ENCODE data around the gene SYN1. TPM values are rescaled to one million over a fixed set of nuclear protein-coding genes. Genes with fewer than 3 reads are reported as not detected.

The SYN1 gene
- total RNA-seq, 1 experiment from 2014 or later, result 11.7 TPM

DNA sequence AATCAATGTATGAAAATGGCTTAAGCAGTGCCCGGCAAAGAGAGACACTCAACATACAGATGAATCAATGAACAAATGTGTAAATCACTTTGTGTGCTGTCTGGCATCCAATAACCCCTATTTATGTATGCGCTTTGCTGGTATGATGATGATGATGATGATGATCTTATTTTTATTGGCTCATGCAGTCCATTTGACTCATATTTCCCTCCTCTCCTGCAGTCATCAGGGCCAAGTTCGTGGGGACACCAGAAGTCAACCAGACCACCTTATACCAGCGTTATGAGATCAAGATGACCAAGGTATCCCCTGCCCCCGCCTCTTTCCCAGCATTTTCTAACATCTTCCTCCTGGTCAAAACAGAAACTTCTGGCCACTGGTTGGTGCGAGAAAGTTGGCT lies 34.9 kb downstream of the SYN1 start:
- Histone ChIP-seq H2AFZ (ENCODE audit: low read length) (no peak overlapping the region), H3K18ac (ENCODE audit: insufficient read length, low read depth, low read length) (no peak overlapping the region), H2BK120ac (ENCODE audit: low read depth, low read length, poor library complexity, severe bottlenecking) (no peak overlapping the region), H3K27ac (ENCODE audit: insufficient read length, low read depth, low read length) (no peak overlapping the region), H4K8ac (replicated peaks; ENCODE audit: insufficient read length, low read depth, low read length) (no peak overlapping the region), H4K5ac (ENCODE audit: insufficient read length, low read depth, low read length) (no peak overlapping the region), H3K14ac (ENCODE audit: insufficient read depth, low read length) (no peak overlapping the region), H3K4me1 (ENCODE audit: insufficient read depth, low read length) (no peaks in the 10 kb centered on the region), H4K91ac (ENCODE audit: insufficient read length, low read depth, low read length) (no peak overlapping the region), H3K4ac (ENCODE audit: low read depth, low read length) (no peak overlapping the region), H2AK5ac (ENCODE audit: insufficient read length, low read length) (no peak overlapping the region), H3K23ac (ENCODE audit: insufficient read length, low read depth, low read length) (no peak overlapping the region), H2BK12ac (ENCODE audit: insufficient read length, low read depth, low read length) (no peak overlapping the region), H3K27me3 (ENCODE audit: insufficient read depth, low read length) (no peaks in the 10 kb centered on the region), H3K79me2 (ENCODE audit: insufficient read depth, low read length) (no peaks in the 10 kb centered on the region), H3K9ac (ENCODE audit: extremely low read depth, insufficient read length, low read length) (no peak overlapping the region), H3K4me2 (ENCODE audit: insufficient read depth, insufficient read length, low read length) (no peak overlapping the region), H2BK15ac (ENCODE audit: low read depth, low read length) (no peak overlapping the region), H3K9me3 (ENCODE audit: control insufficient read depth, low read depth, low read length) (peaks cover 28% of the 10 kb centered on the region), H2BK20ac (ENCODE audit: low read depth, low read length, poor library complexity, severe bottlenecking) (no peak overlapping the region), H3K56ac (ENCODE audit: insufficient read length, low read depth, low read length) (no peak overlapping the region), H2BK5ac (ENCODE audit: insufficient read length, low read length) (no peak overlapping the region), H3K79me1 (ENCODE audit: insufficient read depth, low read depth, low read length, poor library complexity, severe bottlenecking) (no peaks in the 10 kb centered on the region), H4K20me1 (ENCODE audit: control insufficient read depth, insufficient read depth, insufficient read length) (no peaks in the 10 kb centered on the region), H3T11ph (ENCODE audit: low read length) (no peak overlapping the region), H3K23me2 (ENCODE audit: insufficient read length, low read depth, low read length, poor library complexity, severe bottlenecking) (peaks cover 4% of the 10 kb centered on the region)
- Mint-ChIP-seq H3K27ac (no peak overlapping the region), H3K27me3 (ENCODE audit: low read depth) (no peaks in the 10 kb centered on the region; the same call in 1 of the 2 replicates), H3K4me3 (no peak overlapping the region; a peak in 1 of 5 replicates), H3K9me3 (peaks cover 66 to 79% of the 10 kb centered on the region in 2 experiments), H3K36me3 (ENCODE audit: insufficient read depth in 1 of 3, low read depth in 3 of 3) (peaks cover 19 to 26% (median 20%) of the 10 kb centered on the region in 3 experiments; a peak in 6 of 7 replicates), H3K4me1 (peaks cover 11 to 21% of the 10 kb centered on the region in 2 experiments)
- WGBS (ENCODE audit: extremely low coverage, insufficient read length, low lambda C conversion rate), result no CpG with 5 or more reads among the region's 6 CpGs
- DNase-seq, result no peak
- TF ChIP-seq, protein P1, sequence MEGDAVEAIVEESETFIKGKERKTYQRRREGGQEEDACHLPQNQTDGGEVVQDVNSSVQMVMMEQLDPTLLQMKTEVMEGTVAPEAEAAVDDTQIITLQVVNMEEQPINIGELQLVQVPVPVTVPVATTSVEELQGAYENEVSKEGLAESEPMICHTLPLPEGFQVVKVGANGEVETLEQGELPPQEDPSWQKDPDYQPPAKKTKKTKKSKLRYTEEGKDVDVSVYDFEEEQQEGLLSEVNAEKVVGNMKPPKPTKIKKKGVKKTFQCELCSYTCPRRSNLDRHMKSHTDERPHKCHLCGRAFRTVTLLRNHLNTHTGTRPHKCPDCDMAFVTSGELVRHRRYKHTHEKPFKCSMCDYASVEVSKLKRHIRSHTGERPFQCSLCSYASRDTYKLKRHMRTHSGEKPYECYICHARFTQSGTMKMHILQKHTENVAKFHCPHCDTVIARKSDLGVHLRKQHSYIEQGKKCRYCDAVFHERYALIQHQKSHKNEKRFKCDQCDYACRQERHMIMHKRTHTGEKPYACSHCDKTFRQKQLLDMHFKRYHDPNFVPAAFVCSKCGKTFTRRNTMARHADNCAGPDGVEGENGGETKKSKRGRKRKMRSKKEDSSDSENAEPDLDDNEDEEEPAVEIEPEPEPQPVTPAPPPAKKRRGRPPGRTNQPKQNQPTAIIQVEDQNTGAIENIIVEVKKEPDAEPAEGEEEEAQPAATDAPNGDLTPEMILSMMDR (conservative IDR thresholded peaks at IDR 0.05), result no peak
